HCT116 (cell line): Measurements from ENCODE around the gene PLAAT3. TPM values are rescaled to one million over a fixed set of nuclear protein-coding genes. Genes with fewer than 3 reads are reported as not detected.

Source experiments
- ATAC-seq: fragments of 200-7000 bp; cut with Tn5 transposase; 2 replicates; pipeline ENCODE4 v1.9.1; 2020; ENCODE audit warnings: mild to moderate bottlenecking, moderate library complexity
- BruUV-seq: library from RNA; stranded (reverse); fragments of 400-500 nt; replicated peaks from 2 replicates; lab custom pipeline; 2021; lab: Mats Ljungman, UMichigan
- CTCF ChIA-PET: fragments of 300-600 bp; sonication (Branson Sonifier 250); formaldehyde crosslinking; loops from one replicate; lab custom pipeline; 2021; ENCODE audit warnings: antibody characterized with exemption; lab: Charles Lee
- POLR2A ChIA-PET: fragments of 300-600, 350-600 bp; sonication (Branson Sonifier 250); formaldehyde crosslinking; loops from one replicate; lab custom pipeline; 2021; ENCODE audit warnings: antibody characterized with exemption; lab: Charles Lee
- RAD21 ChIA-PET, 2 experiments: fragments of 300-600 bp; sonication (Branson Sonifier 250); formaldehyde crosslinking; loops; one replicate each; lab custom pipeline; 2023; ENCODE audit warnings: low total read pairs in 2 of 2; ENCODE audit not compliant: uncharacterized antibody in 2 of 2, unreplicated experiment in 2 of 2, low non-redundant PET in 1 of 2; lab: Charles Lee
- DNase-seq: peaks from one replicate; pipeline ENCODE4 v3.0.0-alpha.2; 2010; ENCODE audit warnings: low read depth, low spot score
- H2AFZ ChIP-seq: fragments of 200-600 bp; shearing (Covaris generic), sonication (generic); 2 replicates; pipeline ENCODE4 v1.6.1; 2017; ENCODE audit warnings: low read depth, mixed run types, mixed read lengths, antibody characterized with exemption, low read length; ENCODE audit not compliant: poor library complexity, severe bottlenecking
- H3K27ac ChIP-seq: 2 replicates; pipeline ENCODE4 v1.5.1; 2012; ENCODE audit warnings: low read depth, low read length
- H3K27me3 ChIP-seq: fragments of 200-600 bp; sonication (generic); 2 replicates; pipeline ENCODE4 v1.6.1; 2016; ENCODE audit warnings: mixed run types, low read length, mixed read lengths; ENCODE audit not compliant: insufficient read depth
- H3K36me3 ChIP-seq, 2 experiments: fragments of 200-500 bp in 1 of 2; fragments of 200-600 bp in 1 of 2; sonication (Bioruptor generic) in 1 of 2; sonication (generic) in 1 of 2; 2 replicates each; pipeline versions ENCODE4 v1.5.1 to v1.6.1; 2014 to 2016; ENCODE audit warnings: low read length in 2 of 2, inconsistent platforms in 1 of 2, mixed read lengths in 1 of 2, mixed run types in 1 of 2; ENCODE audit not compliant: insufficient read depth in 2 of 2, control insufficient read depth in 1 of 2
- H3K4me1 ChIP-seq, 2 experiments: fragments of 200-600 bp in 1 of 2; sonication (generic) in 1 of 2; 2 replicates each; pipeline versions ENCODE4 v1.5.1 to v1.6.1; 2012 to 2017; ENCODE audit warnings: low read length in 2 of 2, inconsistent platforms in 1 of 2, mild to moderate bottlenecking in 1 of 2, mixed read lengths in 1 of 2, mixed run types in 1 of 2, moderate library complexity in 1 of 2; ENCODE audit not compliant: insufficient read depth in 2 of 2, control insufficient read depth in 1 of 2
- H3K4me2 ChIP-seq: fragments of 200-600 bp; sonication (generic); 2 replicates; pipeline ENCODE4 v1.6.1; 2017; ENCODE audit warnings: mixed run types, low read length, mixed read lengths
- H3K4me3 ChIP-seq, 2 experiments: fragments of 200-600 bp in 1 of 2; sonication (generic) in 1 of 2; replicated peaks in 1 of 2; 2 replicates each; pipeline ENCODE4 v1.5.1; 2011 to 2016; ENCODE audit warnings: low read length in 2 of 2, control low read depth in 1 of 2, low read depth in 1 of 2, mild to moderate bottlenecking in 1 of 2, mixed read lengths in 1 of 2, mixed run types in 1 of 2
- H3K79me2 ChIP-seq: fragments of 200-600 bp; sonication (generic); 2 replicates; pipeline ENCODE4 v1.6.1; 2017; ENCODE audit warnings: mild to moderate bottlenecking, mixed run types, low read length, moderate library complexity, mixed read lengths; ENCODE audit not compliant: insufficient read depth
- H3K9ac ChIP-seq: fragments of 200-600 bp; sonication (generic); 2 replicates; pipeline ENCODE4 v1.6.1; 2016; ENCODE audit warnings: low read length, mixed read lengths
- H3K9me2 ChIP-seq: fragments of 200-600 bp; sonication (generic), shearing (Covaris generic); 2 replicates; pipeline ENCODE4 v1.6.1; 2017; ENCODE audit warnings: mixed run types, mild to moderate bottlenecking, moderate library complexity; ENCODE audit not compliant: insufficient read depth
- H3K9me3 ChIP-seq, 2 experiments: fragments of 200-500 bp in 1 of 2; fragments of 200-600 bp in 1 of 2; sonication (Bioruptor generic) in 1 of 2; sonication (generic) in 1 of 2; 2 replicates each; pipeline ENCODE4 v1.6.1; 2014 to 2017; ENCODE audit warnings: low read length in 2 of 2, mixed read lengths in 2 of 2, inconsistent platforms in 1 of 2, low read depth in 1 of 2, mild to moderate bottlenecking in 1 of 2, mixed run types in 1 of 2, moderate library complexity in 1 of 2; ENCODE audit not compliant: control insufficient read depth in 1 of 2, insufficient read depth in 1 of 2
- H4K20me1 ChIP-seq: fragments of 200-600 bp; sonication (generic), shearing (Covaris generic); 2 replicates; pipeline ENCODE4 v1.6.1; 2017; ENCODE audit warnings: mixed run types, mild to moderate bottlenecking, moderate library complexity; ENCODE audit not compliant: insufficient read depth
- EZH2 ChIP-seq: fragments of 200-600 bp; sonication (generic); IDR thresholded peaks from 2 replicates; pipeline ENCODE4 v1.6.1; 2017; ENCODE audit warnings: antibody characterized with exemption, mixed run types
- FOSL1 ChIP-seq: IDR thresholded peaks from 2 replicates; pipeline ENCODE4 v1.6.1; 2012; ENCODE audit warnings: low read depth
- RAD21 ChIP-seq: IDR thresholded peaks from 2 replicates; pipeline ENCODE4 v1.6.1; 2012; ENCODE audit warnings: low read depth, mild to moderate bottlenecking
- SRF ChIP-seq: IDR thresholded peaks from 2 replicates; pipeline ENCODE4 v1.6.1; 2012; ENCODE audit warnings: low read depth
- ZFX ChIP-seq: fragments of 450-650 bp; IDR thresholded peaks from 2 replicates; pipeline ENCODE4 v1.6.1; 2017
- intact Hi-C: fragments of 100-400 bp; cut with micrococcal nuclease; formaldehyde crosslinking; loops from 2 replicates; pipeline ENCODE4 v1.10.0; 2022
- total RNA-seq: library from RNA; stranded (reverse); gene quantifications from one replicate; pipeline ENCODE4 v1.2.1, GENCODE V29; 2021; ENCODE audit not compliant: unreplicated experiment

PLAAT3 gene
- total RNA-seq, 1 experiment from 2014 or later: 31.1 TPM

- H4K20me1 ChIP-seq: no peaks in the 10 kb centered on the region
- no peak overlapping the region for H2AFZ ChIP-seq
- no peaks in the 10 kb centered on the region for H3K79me2 ChIP-seq
- no peaks in the 10 kb centered on the region for H3K9me3 ChIP-seq
- no peaks in the 10 kb centered on the region for H3K9me2 ChIP-seq
- no TSS peak for BruUV-seq
- TF ChIP-seq EZH2 (no peak), ZFX (no peak), SRF (no peak)
- no peak overlapping the region for H3K4me2 ChIP-seq
- no peak overlapping the region for H3K4me3 ChIP-seq
- peaks cover 13 to 21% of the 10 kb centered on the region in 2 experiments; a peak in 3 of 4 replicates for H3K4me1 ChIP-seq
- H3K36me3 ChIP-seq: no peaks in the 10 kb centered on the region
- ChIA-PET POLR2A (interaction anchor here (0.6 kb wide), 1 partner anchor 483 kb away, joined by 3 read pairs; no protein-coding TSS in a partner anchor), CTCF (no interaction called here), RAD21 (no interaction called here)
- ATAC-seq (no peak), DNase-seq (no peak)
- H3K9ac ChIP-seq: no peak overlapping the region
- H3K27ac ChIP-seq: no peak overlapping the region
- no peaks in the 10 kb centered on the region for H3K27me3 ChIP-seq
- intact Hi-C loops: loop anchor here (10.0 kb wide), 1 partner anchor 125 kb away; no protein-coding TSS in a partner anchor
Observed at GRCh38 chr11:63609536-63609935, 4.7 kb downstream of the PLAAT3 start.

- H4K20me1 ChIP-seq: no peaks in the 10 kb centered on the region
- no peak overlapping the region for H3K4me3 ChIP-seq
- no peak overlapping the region for H2AFZ ChIP-seq
- H3K9me3 ChIP-seq: no peaks in the 10 kb centered on the region
- ATAC-seq (no peak), DNase-seq (no peak)
- no TSS peak for BruUV-seq
- no peak overlapping the region for H3K4me2 ChIP-seq
- ChIA-PET CTCF (no interaction called here), POLR2A (no interaction called here), RAD21 (no interaction called here)
- TF ChIP-seq RAD21 (no peak), FOSL1 (no peak), SRF (no peak)
- intact Hi-C loops: loop anchor here (10.0 kb wide), 1 partner anchor 126 kb away; no protein-coding TSS in a partner anchor
- no peaks in the 10 kb centered on the region for H3K9me2 ChIP-seq
- H3K4me1 ChIP-seq: peaks cover 13 to 18% of the 10 kb centered on the region in 2 experiments; a peak in 3 of 4 replicates
- no peaks in the 10 kb centered on the region for H3K27me3 ChIP-seq
- H3K27ac ChIP-seq: no peak overlapping the region
- H3K36me3 ChIP-seq: no peaks in the 10 kb centered on the region
- no peaks in the 10 kb centered on the region for H3K79me2 ChIP-seq
- H3K9ac ChIP-seq: no peak overlapping the region
Observed at GRCh38 chr11:63608353-63609345, 5.6 kb downstream of the PLAAT3 start.
